GM20000 (cell line): ENCODE data around the gene FBXO2.

ENCODE experiments used
- DNase-seq: peaks from one replicate; pipeline ENCODE4 v3.0.0; 2012; ENCODE audit warnings: low spot score
- CTCF ChIP-seq: IDR thresholded peaks from 2 replicates; pipeline ENCODE4 v1.5.1; 2012; ENCODE audit warnings: mild to moderate bottlenecking, control low read depth; ENCODE audit errors: extremely low read depth, missing control alignments

FBXO2 gene

GRCh38 chr1:11622398-11622797 lies 31.8 kb downstream of the FBXO2 start:
- TF ChIP-seq CTCF = no peak
- no peak for DNase-seq

- DNase-seq = no peak
- TF ChIP-seq CTCF = no peak
Observed at GRCh38 chr1:11620924-11621323, 33.3 kb downstream of the FBXO2 start.

GRCh38 chr1:11620405-11620804 lies 33.8 kb downstream of the FBXO2 start:
- TF ChIP-seq CTCF = no peak
- DNase-seq = no peak

GRCh38 chr1:11617741-11618140 lies 36.5 kb downstream of the FBXO2 start:
- no peak for DNase-seq
- no peak for TF ChIP-seq CTCF

GRCh38 chr1:11617314-11617713 lies 36.9 kb downstream of the FBXO2 start:
- DNase-seq = no peak
- no peak for TF ChIP-seq CTCF

- TF ChIP-seq CTCF = no peak
- no peak for DNase-seq
Observed at GRCh38 chr1:11616766-11617165, 37.5 kb downstream of the FBXO2 start.

GRCh38 chr1:11615090-11615489 lies 39.1 kb downstream of the FBXO2 start:
- DNase-seq = no peak
- no peak for TF ChIP-seq CTCF
